ENCODE results near the gene PDE1C. TPM values are rescaled to one million over a fixed set of nuclear protein-coding genes. Genes with fewer than 3 reads are reported as not detected.
"Not testable (repeated sequence)": the region's sequence is repeated elsewhere in the genome, so short reads cannot be mapped to it uniquely, and the experiment has no call there.

The PDE1C gene
- total RNA-seq, 1 donor from 2014 or later, result 12.2 TPM

DNA sequence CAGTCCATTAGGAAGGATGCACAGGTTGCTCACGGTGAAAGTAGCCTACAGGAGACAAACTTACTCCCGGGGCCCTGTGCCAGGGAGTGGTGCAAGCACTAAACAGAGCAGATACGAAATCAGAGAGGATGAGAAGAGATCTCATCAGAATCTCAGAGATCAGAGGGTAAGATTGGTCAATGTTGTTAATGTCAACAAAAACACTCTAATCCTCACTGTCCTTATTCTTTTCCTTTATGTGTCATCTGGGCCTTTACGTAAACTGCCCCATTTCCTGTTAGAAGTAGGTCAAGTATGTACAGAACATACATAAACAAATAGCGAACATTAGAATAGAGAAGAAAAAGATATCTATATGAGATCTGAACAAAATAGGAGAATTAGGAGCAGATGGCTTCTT, 220.1 kb downstream of the PDE1C start:
- DNase-seq (ENCODE audit: low spot score), result no peak

GRCh38 chr7:31835471-31835870, 234.7 kb downstream of the PDE1C start:
- no peak for DNase-seq (ENCODE audit: low spot score)

GRCh38 chr7:31833625-31834024, 236.6 kb downstream of the PDE1C start:
- DNase-seq (ENCODE audit: low spot score), result not testable (repeated sequence)

- no peak for DNase-seq (ENCODE audit: low spot score)
Observed at GRCh38 chr7:31828520-31828919, 241.7 kb downstream of the PDE1C start.

- DNase-seq (ENCODE audit: low spot score), result no peak
Observed at GRCh38 chr7:31825576-31825975, 244.6 kb downstream of the PDE1C start.

DNA sequence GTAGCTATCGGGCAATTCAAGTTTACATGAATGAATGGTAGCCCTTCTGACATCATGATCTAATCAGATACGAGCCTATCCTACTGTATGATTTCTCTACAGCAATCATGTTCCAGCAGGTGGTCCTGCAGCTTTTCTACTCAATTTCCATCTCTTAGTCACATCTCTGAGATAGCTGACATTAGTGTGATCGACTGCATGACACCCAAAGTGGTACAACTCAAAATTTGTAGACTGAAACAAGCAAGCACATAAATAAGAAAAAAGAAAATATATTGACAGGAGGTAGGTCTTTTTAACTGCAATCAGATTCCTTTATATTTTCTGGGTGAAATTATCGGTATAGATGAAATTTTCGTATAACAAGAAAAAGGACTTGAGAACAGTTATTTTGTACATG, 251.2 kb downstream of the PDE1C start:
- DNase-seq (ENCODE audit: low spot score), result no peak

GRCh38 chr7:31816810-31817209, 253.4 kb downstream of the PDE1C start:
- no peak for DNase-seq (ENCODE audit: low spot score)

DNA sequence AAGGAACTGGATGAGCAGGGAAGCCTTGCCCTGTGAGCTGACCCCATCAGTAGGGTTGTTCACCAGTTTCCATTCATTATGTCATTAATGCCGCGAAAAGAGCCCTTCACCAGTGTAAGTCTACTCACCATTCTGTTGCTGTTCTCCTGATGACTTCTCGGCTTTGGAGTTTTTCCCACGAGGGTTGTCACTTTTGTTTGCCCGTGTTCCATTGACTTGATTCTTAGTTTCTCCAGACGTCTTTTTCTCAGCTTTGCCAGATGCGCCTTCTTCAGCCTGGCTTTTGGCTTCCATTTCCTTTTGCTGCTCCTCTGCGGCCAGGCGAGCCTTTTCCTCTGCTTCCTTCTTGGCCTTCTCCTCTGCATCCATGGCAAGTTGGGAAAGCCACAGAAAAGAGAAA, 254.4 kb downstream of the PDE1C start:
- DNase-seq (ENCODE audit: low spot score), result no peak

GRCh38 chr7:31814187-31814586, 256.0 kb downstream of the PDE1C start:
- no peak for DNase-seq (ENCODE audit: low spot score)

DNA sequence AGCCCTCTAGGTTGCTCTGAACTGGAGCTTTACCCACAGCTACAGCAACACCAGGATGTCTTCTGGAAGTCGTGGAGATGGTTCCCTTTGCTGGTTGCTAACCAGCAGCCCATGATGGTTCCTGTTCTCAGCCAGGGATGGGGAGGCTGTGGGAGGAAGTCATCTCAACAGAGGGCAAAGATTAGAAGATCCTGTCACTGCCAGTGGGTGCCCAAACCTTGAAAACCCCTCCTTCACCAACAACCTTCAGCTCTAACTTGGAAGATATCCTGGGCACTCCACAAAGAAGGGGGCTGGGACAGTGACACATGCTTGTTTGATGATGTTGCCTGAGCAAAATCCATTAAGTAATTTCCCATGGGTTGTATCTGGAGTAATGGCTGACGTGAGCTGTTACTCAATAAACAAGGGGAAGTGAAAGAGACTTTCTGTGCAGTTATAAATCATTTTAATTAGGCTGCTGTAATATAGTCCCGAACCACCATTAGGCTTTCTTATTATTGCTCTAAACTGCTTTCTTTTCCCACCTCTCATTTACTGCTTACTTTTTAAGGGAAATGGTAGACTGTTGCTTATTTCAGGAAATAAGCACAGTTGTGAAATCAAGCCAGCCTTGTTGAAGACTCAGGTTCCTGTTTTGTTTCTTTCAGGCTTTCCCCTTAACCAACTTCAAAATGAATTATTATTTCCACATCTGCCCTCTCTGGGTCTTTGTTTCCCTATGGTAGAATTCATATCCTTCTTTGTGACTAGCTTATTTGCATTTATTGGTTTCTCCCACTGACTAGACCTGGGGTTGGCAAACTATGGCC, 258.4 kb downstream of the PDE1C start:
- no peak for DNase-seq (ENCODE audit: low spot score)

GRCh38 chr7:31805209-31805818, 264.9 kb downstream of the PDE1C start:
- DNase-seq (ENCODE audit: low spot score), result no peak

DNA sequence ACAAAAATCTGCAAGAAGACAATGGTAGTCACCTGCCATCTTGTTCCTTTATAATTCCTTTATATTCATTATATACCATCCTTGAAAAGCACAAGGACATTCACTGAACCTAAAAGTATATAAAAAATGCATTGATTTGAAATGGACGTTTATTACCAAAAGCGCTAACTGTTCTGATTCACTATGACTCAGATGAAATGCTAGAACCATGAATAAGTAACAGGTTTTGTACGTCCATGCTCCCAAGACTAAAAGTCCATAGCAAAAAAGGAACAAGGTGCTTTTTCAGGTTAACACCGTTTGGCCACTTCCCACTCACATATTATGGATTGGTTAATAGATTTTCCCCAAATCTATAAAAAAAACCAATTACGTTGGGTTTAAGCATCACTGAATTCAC, 273.8 kb downstream of the PDE1C start:
- DNase-seq (ENCODE audit: low spot score), result no peak

GRCh38 chr7:31794851-31795344, 275.3 kb downstream of the PDE1C start:
- DNase-seq (ENCODE audit: low spot score), result no peak

DNA sequence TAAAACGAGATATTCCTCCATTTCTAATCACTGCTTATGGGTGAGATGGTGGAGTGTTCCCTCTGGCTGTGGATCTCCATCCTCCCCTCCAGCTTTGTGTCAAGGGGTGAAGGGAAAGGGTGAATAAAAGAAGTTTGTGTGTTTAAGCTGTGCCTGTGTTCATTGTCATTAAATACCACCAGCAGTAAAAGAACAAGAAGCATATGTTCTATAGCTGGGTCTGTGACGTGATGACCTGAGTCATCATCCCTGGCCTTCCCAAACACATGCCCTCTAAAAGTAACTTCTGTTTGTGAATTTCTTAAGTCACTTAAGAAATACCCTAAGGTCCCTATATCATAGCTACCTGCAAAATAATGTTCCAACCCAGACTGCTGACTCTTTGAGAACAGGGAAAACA, 278.3 kb downstream of the PDE1C start:
- no peak for DNase-seq (ENCODE audit: low spot score)

DNA sequence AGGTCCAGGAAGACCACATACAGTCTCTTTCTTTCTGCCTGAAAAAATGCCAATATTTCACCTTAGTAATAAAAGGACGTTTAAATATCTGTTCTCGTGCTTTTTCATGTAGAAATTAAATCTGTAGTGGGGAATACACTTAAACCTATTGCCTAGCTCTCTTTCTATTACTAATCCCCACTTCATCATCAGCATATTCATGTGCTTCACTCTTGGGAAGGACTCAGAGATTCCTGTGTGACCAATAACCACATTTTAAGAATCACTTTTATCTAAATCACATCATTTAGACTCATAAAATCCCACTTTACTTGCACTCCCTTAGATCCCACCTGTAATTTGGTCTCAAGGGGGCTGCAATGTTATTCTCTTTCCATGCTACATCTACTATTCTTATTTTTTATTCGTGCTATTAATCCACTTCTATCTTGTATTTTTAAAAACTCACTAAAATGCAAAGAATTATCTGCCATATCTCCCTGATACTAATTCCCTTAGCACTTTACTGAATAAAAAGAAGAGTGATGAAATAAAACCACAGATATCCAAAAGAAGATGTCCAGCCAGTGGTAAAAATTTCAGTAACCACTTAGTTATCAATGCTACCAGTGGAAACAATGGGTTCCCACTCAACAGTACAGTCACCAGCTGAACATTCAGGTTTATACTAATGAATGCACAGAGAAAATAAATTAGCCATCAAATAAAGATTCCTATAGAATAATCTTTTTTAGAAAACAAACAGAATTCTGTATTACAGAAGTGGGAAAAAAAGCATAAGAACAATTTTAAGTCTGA, 281.1 kb downstream of the PDE1C start:
- no peak for DNase-seq (ENCODE audit: low spot score)

DNA sequence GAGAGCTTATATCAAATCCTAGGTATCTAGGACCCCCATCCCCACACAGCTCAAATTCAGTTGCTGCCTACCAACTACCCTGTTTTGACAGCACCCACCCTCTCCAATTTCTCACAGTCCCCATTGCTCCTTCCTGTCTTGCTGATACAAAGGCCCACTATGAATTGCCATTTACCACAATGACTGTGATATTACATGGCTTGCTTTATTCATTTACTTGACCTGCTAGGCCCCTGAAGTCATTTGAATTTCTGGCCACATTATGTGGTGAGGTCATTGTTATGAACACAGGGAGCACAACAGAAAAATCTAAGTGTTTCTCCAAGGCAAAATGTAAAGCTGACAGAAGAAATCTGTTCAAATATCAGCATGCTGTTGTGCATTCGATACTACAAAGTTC, 281.8 kb downstream of the PDE1C start:
- no peak for DNase-seq (ENCODE audit: low spot score)

- no peak for DNase-seq (ENCODE audit: low spot score)
Observed at GRCh38 chr7:31786326-31786725, 283.9 kb downstream of the PDE1C start.

DNA sequence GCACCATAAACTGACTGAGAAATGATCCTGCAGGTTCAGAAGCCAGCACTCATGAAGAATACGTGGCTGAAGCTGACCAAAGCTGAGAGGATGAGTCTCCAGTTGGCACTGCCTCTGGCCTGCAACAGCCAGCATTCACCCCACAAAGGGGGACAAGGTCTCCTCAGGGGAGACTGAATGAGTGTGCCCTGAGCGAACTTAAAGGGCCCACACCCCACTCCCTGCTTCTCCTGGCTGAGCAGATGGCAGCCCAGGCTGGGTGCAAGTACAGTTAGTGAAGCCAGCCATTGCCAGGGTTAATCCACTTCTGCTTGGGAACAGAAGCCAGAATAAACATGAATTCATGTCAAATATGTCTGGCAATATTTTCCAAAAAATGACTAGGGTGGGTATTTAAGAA, 285.1 kb downstream of the PDE1C start:
- DNase-seq (ENCODE audit: low spot score), result no peak

DNA sequence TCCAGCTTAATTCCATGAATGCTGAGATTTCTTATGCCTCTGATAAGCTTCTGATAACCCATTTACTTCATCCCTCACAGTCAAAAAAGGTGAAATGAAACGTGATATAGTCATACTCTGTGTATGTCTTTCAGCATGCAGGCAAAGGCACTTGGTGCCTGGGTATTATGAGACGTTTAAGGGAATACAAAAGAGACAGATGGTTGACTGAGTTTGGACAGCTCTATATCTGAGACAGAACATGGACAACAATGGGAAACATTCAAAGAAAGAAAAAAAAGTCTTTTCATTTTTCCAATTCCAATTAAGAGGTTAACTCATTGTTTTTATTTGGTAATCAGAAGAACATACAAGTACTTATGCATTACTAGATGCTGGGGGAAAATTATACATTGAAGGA, 287.0 kb downstream of the PDE1C start:
- DNase-seq (ENCODE audit: low spot score), result no peak

DNA sequence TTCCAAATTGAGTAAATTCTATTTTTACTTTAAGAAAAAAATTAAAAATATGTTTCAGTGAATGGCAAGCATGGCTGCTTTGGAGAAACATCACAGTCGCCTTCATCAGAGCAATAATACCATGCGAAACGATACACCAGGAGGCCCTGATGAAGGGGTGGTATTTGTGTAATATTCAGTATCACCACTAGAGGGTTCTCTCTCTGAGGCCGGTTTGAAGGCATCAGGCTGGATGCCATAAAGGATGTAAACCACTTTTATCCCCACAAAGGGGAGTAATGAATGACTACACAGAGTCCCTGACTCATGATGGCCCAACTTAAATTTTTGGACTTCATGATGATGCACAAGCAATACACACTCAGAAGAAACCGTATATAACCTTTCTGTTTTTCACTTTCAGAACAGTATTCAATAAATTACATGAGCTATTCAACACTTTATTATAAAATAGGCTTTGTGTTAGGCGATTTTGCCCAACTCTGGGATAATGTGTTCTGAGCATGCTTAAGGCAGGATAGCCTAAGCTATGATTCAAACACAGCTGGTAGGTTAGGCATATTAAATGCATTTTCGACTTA, 287.7 kb downstream of the PDE1C start:
- DNase-seq (ENCODE audit: low spot score), result no peak

- DNase-seq (ENCODE audit: low spot score), result no peak
Observed at GRCh38 chr7:31778296-31778695, 291.9 kb downstream of the PDE1C start.

GRCh38 chr7:31776616-31777015, 293.6 kb downstream of the PDE1C start:
- no peak for DNase-seq (ENCODE audit: low spot score)
